Measurements from ENCODE around the gene CCDC187.

CCDC187 gene

DNA sequence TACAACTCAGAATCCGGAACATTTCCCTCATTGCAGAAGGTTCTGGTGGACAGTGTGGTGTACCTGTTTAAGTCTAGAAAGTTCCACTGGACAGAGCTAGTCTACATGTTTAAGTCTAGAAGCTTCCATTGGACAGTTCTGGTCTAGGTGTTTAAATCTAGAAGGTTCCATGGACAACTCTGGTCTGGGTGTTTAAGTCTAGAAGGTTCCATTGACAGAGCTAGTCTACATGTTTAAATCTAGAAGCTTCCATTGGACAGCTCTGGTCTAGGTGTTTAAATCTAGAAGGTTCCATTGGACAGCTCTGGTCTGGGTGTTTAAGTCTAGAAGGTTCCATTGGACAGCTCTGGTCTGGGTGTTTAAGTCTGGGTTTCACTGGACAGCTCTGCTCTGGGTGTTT lies 25.0 kb downstream of the CCDC187 start:
- no peak overlapping the region for H3K27ac ChIP-seq (ENCODE audit: low read depth, low read length)
- TF ChIP-seq, protein P1, sequence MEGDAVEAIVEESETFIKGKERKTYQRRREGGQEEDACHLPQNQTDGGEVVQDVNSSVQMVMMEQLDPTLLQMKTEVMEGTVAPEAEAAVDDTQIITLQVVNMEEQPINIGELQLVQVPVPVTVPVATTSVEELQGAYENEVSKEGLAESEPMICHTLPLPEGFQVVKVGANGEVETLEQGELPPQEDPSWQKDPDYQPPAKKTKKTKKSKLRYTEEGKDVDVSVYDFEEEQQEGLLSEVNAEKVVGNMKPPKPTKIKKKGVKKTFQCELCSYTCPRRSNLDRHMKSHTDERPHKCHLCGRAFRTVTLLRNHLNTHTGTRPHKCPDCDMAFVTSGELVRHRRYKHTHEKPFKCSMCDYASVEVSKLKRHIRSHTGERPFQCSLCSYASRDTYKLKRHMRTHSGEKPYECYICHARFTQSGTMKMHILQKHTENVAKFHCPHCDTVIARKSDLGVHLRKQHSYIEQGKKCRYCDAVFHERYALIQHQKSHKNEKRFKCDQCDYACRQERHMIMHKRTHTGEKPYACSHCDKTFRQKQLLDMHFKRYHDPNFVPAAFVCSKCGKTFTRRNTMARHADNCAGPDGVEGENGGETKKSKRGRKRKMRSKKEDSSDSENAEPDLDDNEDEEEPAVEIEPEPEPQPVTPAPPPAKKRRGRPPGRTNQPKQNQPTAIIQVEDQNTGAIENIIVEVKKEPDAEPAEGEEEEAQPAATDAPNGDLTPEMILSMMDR (IDR thresholded peaks at IDR 0.05; ENCODE audit: low read depth, low read length, poor library complexity, severe bottlenecking) = no peak
- H3F3A ChIP-seq (ENCODE audit: control insufficient read depth, insufficient read depth) = no peaks in the 10 kb centered on the region
- no peaks in the 10 kb centered on the region for H3K79me2 ChIP-seq (ENCODE audit: control insufficient read depth, low read length)
- no peaks in the 10 kb centered on the region for H3K36me3 ChIP-seq (ENCODE audit: control insufficient read depth, low read length)
- no peak overlapping the region for H3K4me2 ChIP-seq (ENCODE audit: low read length)
- no peaks in the 10 kb centered on the region for H3K9me2 ChIP-seq (replicated peaks; ENCODE audit: control insufficient read depth, low read length)
- peaks cover 22% of the 10 kb centered on the region for H3K4me1 ChIP-seq (ENCODE audit: control insufficient read depth, low read length)
- H3K27me3 ChIP-seq (ENCODE audit: control insufficient read depth, low read length) = peaks cover 15% of the 10 kb centered on the region
- no peaks in the 10 kb centered on the region for H4K20me1 ChIP-seq (ENCODE audit: control insufficient read depth, insufficient read depth, low read depth, low read length)
- H3K4me3 ChIP-seq (ENCODE audit: low read length) = no peak overlapping the region
- no peaks in the 10 kb centered on the region for H3K9me3 ChIP-seq (ENCODE audit: control insufficient read depth, insufficient read depth, low read length)

DNA sequence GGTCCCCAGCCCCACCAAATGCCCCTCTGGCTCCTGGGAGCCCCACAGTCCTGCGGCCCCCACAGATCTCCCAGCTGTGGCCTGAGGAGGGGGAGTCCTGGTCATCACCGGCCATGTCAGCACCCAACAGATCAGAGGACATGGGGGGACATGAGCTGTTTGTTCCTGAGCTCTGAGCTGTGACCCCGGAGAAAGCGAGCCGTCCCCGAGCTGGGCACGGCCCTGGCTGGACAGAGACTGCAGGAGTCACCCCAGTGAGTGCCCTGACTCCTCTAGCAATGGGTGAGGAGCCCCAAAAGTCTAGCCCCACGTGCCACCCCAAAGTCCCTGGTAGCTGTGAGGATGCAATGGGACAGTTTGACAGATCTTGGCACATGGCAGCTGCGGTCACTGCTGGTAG lies 25.7 kb downstream of the CCDC187 start:
- Histone ChIP-seq H3K9me2 (replicated peaks; ENCODE audit: control insufficient read depth, low read length) (no peaks in the 10 kb centered on the region), H3K27ac (ENCODE audit: low read depth, low read length) (no peak overlapping the region), H3K27me3 (ENCODE audit: control insufficient read depth, low read length) (peaks cover 15% of the 10 kb centered on the region), H4K20me1 (ENCODE audit: control insufficient read depth, insufficient read depth, low read depth, low read length) (no peaks in the 10 kb centered on the region), H3K4me3 (ENCODE audit: low read length) (no peak overlapping the region), H3K4me2 (ENCODE audit: low read length) (no peak overlapping the region), H3K36me3 (ENCODE audit: control insufficient read depth, low read length) (no peaks in the 10 kb centered on the region), H3F3A (ENCODE audit: control insufficient read depth, insufficient read depth) (no peaks in the 10 kb centered on the region), H3K9me3 (ENCODE audit: control insufficient read depth, insufficient read depth, low read length) (no peaks in the 10 kb centered on the region), H3K79me2 (ENCODE audit: control insufficient read depth, low read length) (no peaks in the 10 kb centered on the region), H3K4me1 (ENCODE audit: control insufficient read depth, low read length) (peaks cover 15% of the 10 kb centered on the region)
- TF ChIP-seq, protein P1 (IDR thresholded peaks at IDR 0.05; ENCODE audit: low read depth, low read length, poor library complexity, severe bottlenecking) = no peak
- no peak for TF ChIP-seq EZH2phosphoT487 (IDR thresholded peaks at IDR 0.05; ENCODE audit: borderline replicate concordance, low read length)

DNA sequence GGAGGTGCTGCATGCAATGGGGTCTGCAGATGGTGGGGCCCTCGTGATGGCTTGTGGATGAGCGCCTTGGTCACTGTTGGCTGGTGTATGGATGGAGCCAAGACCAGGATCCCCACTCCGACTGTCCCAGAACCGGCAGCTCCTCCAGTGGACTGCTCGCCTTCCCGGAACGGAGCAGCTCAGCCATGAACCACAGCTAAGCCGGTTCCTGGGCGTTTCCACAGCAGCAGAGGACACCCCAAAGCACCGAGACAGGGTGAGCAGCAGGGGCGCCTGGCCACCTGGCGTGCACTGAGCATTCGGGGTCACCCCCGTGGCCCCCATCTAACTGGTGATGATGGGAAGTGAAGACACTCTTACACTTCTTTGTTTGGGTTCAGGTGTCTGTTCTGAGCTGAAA lies 26.1 kb downstream of the CCDC187 start:
- Histone ChIP-seq H3K4me1 (ENCODE audit: control insufficient read depth, low read length) (peaks cover 10% of the 10 kb centered on the region), H3K9me3 (ENCODE audit: control insufficient read depth, insufficient read depth, low read length) (no peaks in the 10 kb centered on the region), H3F3A (ENCODE audit: control insufficient read depth, insufficient read depth) (no peaks in the 10 kb centered on the region), H3K27ac (ENCODE audit: low read depth, low read length) (no peak overlapping the region), H4K20me1 (ENCODE audit: control insufficient read depth, insufficient read depth, low read depth, low read length) (no peaks in the 10 kb centered on the region), H3K79me2 (ENCODE audit: control insufficient read depth, low read length) (no peaks in the 10 kb centered on the region), H3K4me3 (ENCODE audit: low read length) (no peak overlapping the region), H3K4me2 (ENCODE audit: low read length) (no peak overlapping the region), H3K27me3 (ENCODE audit: control insufficient read depth, low read length) (peaks cover 19% of the 10 kb centered on the region), H3K36me3 (ENCODE audit: control insufficient read depth, low read length) (no peaks in the 10 kb centered on the region), H3K9me2 (replicated peaks; ENCODE audit: control insufficient read depth, low read length) (no peaks in the 10 kb centered on the region)
- TF ChIP-seq, protein P1 (IDR thresholded peaks at IDR 0.05; ENCODE audit: low read depth, low read length, poor library complexity, severe bottlenecking) = no peak
- TF ChIP-seq EZH2phosphoT487 (IDR thresholded peaks at IDR 0.05; ENCODE audit: borderline replicate concordance, low read length) = no peak

DNA sequence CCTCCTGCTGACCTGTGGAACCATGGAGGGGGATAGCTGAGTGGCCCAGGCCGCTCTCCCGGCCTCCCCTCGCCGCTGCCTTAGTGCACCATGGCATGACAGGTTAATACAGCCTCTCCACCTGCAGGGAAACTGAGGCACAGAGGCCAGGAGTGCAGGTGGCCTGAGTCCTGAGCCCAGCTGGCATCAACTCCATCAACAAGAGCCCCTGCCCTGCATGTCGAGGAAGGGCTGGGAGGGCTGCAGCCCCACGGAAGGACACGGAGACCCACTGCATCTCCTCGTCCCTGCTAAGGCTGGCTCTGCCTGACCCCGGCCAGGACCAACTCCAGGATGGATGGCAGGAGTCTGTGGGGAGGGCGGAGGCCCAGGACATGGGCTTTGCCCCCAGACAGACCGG lies 27.2 kb downstream of the CCDC187 start:
- H3K4me1 ChIP-seq (ENCODE audit: control insufficient read depth, low read length) = peaks cover under 1% of the 10 kb centered on the region
- no peak overlapping the region for H3K27ac ChIP-seq (ENCODE audit: low read depth, low read length)
- H3K36me3 ChIP-seq (ENCODE audit: control insufficient read depth, low read length) = no peaks in the 10 kb centered on the region
- no peaks in the 10 kb centered on the region for H4K20me1 ChIP-seq (ENCODE audit: control insufficient read depth, insufficient read depth, low read depth, low read length)
- no peak overlapping the region for H3K4me2 ChIP-seq (ENCODE audit: low read length)
- no peak for TF ChIP-seq EZH2phosphoT487 (IDR thresholded peaks at IDR 0.05; ENCODE audit: borderline replicate concordance, low read length)
- TF ChIP-seq, protein P1 (IDR thresholded peaks at IDR 0.05; ENCODE audit: low read depth, low read length, poor library complexity, severe bottlenecking) = no peak
- H3K9me3 ChIP-seq (ENCODE audit: control insufficient read depth, insufficient read depth, low read length) = no peaks in the 10 kb centered on the region
- no peaks in the 10 kb centered on the region for H3K9me2 ChIP-seq (replicated peaks; ENCODE audit: control insufficient read depth, low read length)
- no peaks in the 10 kb centered on the region for H3F3A ChIP-seq (ENCODE audit: control insufficient read depth, insufficient read depth)
- H3K27me3 ChIP-seq (ENCODE audit: control insufficient read depth, low read length) = peaks cover 19% of the 10 kb centered on the region
- H3K4me3 ChIP-seq (ENCODE audit: low read length) = no peak overlapping the region
- no peaks in the 10 kb centered on the region for H3K79me2 ChIP-seq (ENCODE audit: control insufficient read depth, low read length)
